HG02759 (cell line): ENCODE data around the gene GRID1.

Experiments used
- ATAC-seq: cut with Tn5 transposase; IDR thresholded peaks from one replicate; pipeline ENCODE4 v1.9.1; 2021; ENCODE audit warnings: mild to moderate bottlenecking, moderate library complexity; ENCODE audit not compliant: unreplicated experiment

The GRID1 gene

GRCh38 chr10:86073199-86073977 is 293.2 kb downstream of the GRID1 start:
- no peak for ATAC-seq

GRCh38 chr10:86072413-86072812 is 294.2 kb downstream of the GRID1 start:
- no peak for ATAC-seq

- no peak for ATAC-seq
Measured at GRCh38 chr10:86071758-86072157, 294.8 kb downstream of the GRID1 start.

GRCh38 chr10:86071145-86071544 is 295.4 kb downstream of the GRID1 start:
- no peak for ATAC-seq

- ATAC-seq: no peak
Measured at GRCh38 chr10:86070278-86070677, 296.3 kb downstream of the GRID1 start.

GRCh38 chr10:86068231-86069054 is 298.2 kb downstream of the GRID1 start:
- ATAC-seq: no peak

- ATAC-seq: no peak
Measured at GRCh38 chr10:86067436-86068050, 299.1 kb downstream of the GRID1 start.

- ATAC-seq: no peak
Measured at GRCh38 chr10:86066696-86067095, 299.9 kb downstream of the GRID1 start.

- no peak for ATAC-seq
Measured at GRCh38 chr10:86065711-86066251, 300.8 kb downstream of the GRID1 start.

GRCh38 chr10:86064931-86065662 is 301.5 kb downstream of the GRID1 start:
- ATAC-seq: no peak

GRCh38 chr10:86064219-86064618 is 302.4 kb downstream of the GRID1 start:
- no peak for ATAC-seq

GRCh38 chr10:86063341-86063740 is 303.3 kb downstream of the GRID1 start:
- no peak for ATAC-seq

GRCh38 chr10:86062647-86063145 is 303.9 kb downstream of the GRID1 start:
- no peak for ATAC-seq

- no peak for ATAC-seq
Measured at GRCh38 chr10:86062198-86062550, 304.4 kb downstream of the GRID1 start.

GRCh38 chr10:86061278-86062197 is 305.1 kb downstream of the GRID1 start:
- ATAC-seq: no peak

GRCh38 chr10:86060386-86061277 is 306.0 kb downstream of the GRID1 start:
- ATAC-seq: no peak

- no peak for ATAC-seq
Measured at GRCh38 chr10:86059892-86060291, 306.7 kb downstream of the GRID1 start.

GRCh38 chr10:86058964-86059363 is 307.6 kb downstream of the GRID1 start:
- no peak for ATAC-seq

GRCh38 chr10:86057708-86058107 is 308.9 kb downstream of the GRID1 start:
- no peak for ATAC-seq
